Thoracic aorta (tissue), 2 donors: Measurements from ENCODE around the gene ABCA12. TPM values are rescaled to one million over a fixed set of nuclear protein-coding genes. Genes with fewer than 3 reads are reported as not detected.

ENCODE experiments used
- ATAC-seq: fragments of 150-250 bp; one replicate; pipeline ENCODE4 v1.8.0; 2017; ENCODE audit warnings: low read depth; ENCODE audit not compliant: insufficient number of reproducible peaks, low FRiP score
- DNase-seq: peaks from one replicate; pipeline ENCODE4 v3.0.0-alpha.2; 2020; ENCODE audit warnings: low spot score
- H3K27ac ChIP-seq, 2 donors: fragments of 200-600 bp; sonication (generic); 1 replicate in 1 of 2; 2 replicates in 1 of 2; pipeline ENCODE4 v1.5.1; 2016; ENCODE audit warnings: mild to moderate bottlenecking in 2 of 2, moderate library complexity in 2 of 2
- H3K27me3 ChIP-seq: fragments of 200-600 bp; sonication (generic); replicated peaks from 2 replicates; pipeline ENCODE4 v1.6.0; 2016; ENCODE audit warnings: mild to moderate bottlenecking; ENCODE audit not compliant: insufficient read depth
- H3K36me3 ChIP-seq: fragments of 200-600 bp; sonication (generic); one replicate; pipeline ENCODE4 v1.5.1; 2016
- H3K4me1 ChIP-seq, 2 donors: fragments of 200-600 bp; sonication (generic); 1 replicate in 1 of 2; 2 replicates in 1 of 2; pipeline versions ENCODE4 v1.5.1 to v1.6.0; 2016; ENCODE audit warnings: low read depth in 2 of 2, mild to moderate bottlenecking in 1 of 2; ENCODE audit not compliant: control insufficient read depth in 1 of 2
- H3K4me3 ChIP-seq: fragments of 200-600 bp; sonication (generic); 2 replicates; pipeline ENCODE4 v1.5.1; 2016; ENCODE audit warnings: mild to moderate bottlenecking
- H3K9me3 ChIP-seq: fragments of 200-600 bp; sonication (generic); 2 replicates; pipeline ENCODE4 v1.5.1; 2016
- total RNA-seq, 2 donors: library from RNA; depleted of rRNA; stranded (reverse); fragments of >200 nt; gene quantifications; one replicate each; pipeline versions ENCODE4 v1.1.0 to v1.2.3, GENCODE V29; 2016
- TF ChIP-seq, protein P1 (sequence below): fragments of 200-600 bp; sonication (generic); IDR thresholded peaks from one replicate; pipeline ENCODE4 v1.5.1; 2019; ENCODE audit warnings: antibody characterized with exemption

Gene ABCA12
- total RNA-seq, 2 donors from 2014 or later, result 0.14 TPM; not detected in 1

- TF ChIP-seq, protein P1, sequence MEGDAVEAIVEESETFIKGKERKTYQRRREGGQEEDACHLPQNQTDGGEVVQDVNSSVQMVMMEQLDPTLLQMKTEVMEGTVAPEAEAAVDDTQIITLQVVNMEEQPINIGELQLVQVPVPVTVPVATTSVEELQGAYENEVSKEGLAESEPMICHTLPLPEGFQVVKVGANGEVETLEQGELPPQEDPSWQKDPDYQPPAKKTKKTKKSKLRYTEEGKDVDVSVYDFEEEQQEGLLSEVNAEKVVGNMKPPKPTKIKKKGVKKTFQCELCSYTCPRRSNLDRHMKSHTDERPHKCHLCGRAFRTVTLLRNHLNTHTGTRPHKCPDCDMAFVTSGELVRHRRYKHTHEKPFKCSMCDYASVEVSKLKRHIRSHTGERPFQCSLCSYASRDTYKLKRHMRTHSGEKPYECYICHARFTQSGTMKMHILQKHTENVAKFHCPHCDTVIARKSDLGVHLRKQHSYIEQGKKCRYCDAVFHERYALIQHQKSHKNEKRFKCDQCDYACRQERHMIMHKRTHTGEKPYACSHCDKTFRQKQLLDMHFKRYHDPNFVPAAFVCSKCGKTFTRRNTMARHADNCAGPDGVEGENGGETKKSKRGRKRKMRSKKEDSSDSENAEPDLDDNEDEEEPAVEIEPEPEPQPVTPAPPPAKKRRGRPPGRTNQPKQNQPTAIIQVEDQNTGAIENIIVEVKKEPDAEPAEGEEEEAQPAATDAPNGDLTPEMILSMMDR, result no peak
- H3K27ac ChIP-seq, result no peak overlapping the region
- no peaks in the 10 kb centered on the region for H3K4me1 ChIP-seq
- H3K4me3 ChIP-seq, result no peak overlapping the region
- H3K9me3 ChIP-seq, result no peaks in the 10 kb centered on the region
- ATAC-seq (no peak), DNase-seq (no peak)
- H3K27me3 ChIP-seq, result no peaks in the 10 kb centered on the region
- no peaks in the 10 kb centered on the region for H3K36me3 ChIP-seq
Observed at GRCh38 chr2:214896274-214896673, 242.2 kb downstream of the ABCA12 start.

DNA sequence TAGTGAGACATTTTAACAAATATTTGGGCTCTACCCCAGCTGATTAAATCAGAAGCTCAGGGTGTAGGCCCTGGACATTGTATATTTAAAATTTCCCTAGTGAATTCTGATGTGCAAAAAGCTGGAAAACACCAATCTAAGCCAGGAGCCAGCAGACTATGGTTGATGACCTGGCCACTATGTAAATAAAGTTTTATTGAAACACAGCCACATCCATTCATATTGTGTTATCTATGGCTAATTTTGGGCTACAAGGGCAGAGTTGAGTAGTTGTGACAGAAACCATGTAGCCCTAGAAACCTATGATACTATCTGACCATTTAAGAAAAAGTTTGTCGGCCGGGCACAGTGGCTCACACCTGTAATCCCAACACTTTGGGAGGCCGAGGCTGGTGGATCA, 243.0 kb downstream of the ABCA12 start:
- no peak overlapping the region for H3K4me3 ChIP-seq
- ATAC-seq, result no peak
- no peaks in the 10 kb centered on the region for H3K4me1 ChIP-seq
- TF ChIP-seq, protein P1, result no peak
- H3K27me3 ChIP-seq, result no peaks in the 10 kb centered on the region
- no peaks in the 10 kb centered on the region for H3K9me3 ChIP-seq
- H3K27ac ChIP-seq, result no peak overlapping the region
- no peak for DNase-seq
- no peaks in the 10 kb centered on the region for H3K36me3 ChIP-seq

DNA sequence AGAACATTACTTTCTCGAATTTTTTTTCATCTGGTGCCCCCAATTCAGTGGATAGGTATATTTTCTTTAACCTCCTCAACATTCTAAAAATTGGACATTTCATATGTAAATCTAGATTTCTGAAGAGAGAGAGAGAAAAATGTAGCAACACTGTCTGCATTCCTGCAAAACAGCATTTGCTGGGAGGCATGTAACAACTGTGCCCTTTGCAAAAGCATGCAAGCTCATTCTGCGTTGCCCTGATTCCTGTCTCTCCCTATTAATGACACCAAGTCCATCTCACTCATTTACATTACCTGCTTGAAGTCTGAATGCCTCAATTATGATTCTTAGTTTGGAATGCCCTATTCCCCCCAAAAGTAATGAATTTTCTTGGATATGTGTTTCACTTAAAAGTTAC, 249.1 kb downstream of the ABCA12 start:
- Histone ChIP-seq H3K36me3 (no peaks in the 10 kb centered on the region), H3K4me3 (no peak overlapping the region), H3K27ac (no peak overlapping the region), H3K9me3 (no peaks in the 10 kb centered on the region), H3K27me3 (no peaks in the 10 kb centered on the region), H3K4me1 (no peaks in the 10 kb centered on the region)
- TF ChIP-seq, protein P1, result no peak
- no peak for ATAC-seq
- DNase-seq, result no peak

DNA sequence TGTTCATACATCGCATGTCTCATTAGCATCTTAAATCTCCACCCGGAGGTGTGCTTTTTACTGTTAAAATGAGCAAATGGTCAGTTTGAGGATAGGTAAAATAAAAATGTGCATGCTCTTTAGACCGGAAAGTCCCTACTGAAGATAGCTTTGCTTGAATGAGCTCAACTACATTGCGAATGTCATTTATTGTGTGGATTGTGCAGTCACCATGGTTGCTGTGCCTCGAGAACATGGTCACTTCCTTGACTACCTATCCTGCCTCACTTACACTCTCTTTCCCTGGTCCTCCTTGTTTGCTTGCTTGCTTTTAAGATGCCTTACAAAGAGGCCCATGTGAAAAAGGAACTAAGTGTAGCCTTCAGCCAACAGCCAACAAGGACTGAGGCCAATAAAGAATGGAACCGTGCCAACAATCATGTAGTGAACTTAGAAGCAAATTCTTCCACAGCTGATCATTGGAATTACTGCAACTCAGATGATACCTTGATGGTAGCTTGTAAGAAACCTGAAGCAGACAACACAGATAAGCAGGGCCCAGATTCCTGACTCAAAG, 256.7 kb downstream of the ABCA12 start:
- ATAC-seq, result no peak
- H3K9me3 ChIP-seq, result no peaks in the 10 kb centered on the region
- DNase-seq, result no peak
- H3K27me3 ChIP-seq, result no peaks in the 10 kb centered on the region
- no peak overlapping the region for H3K4me3 ChIP-seq
- TF ChIP-seq, protein P1, result no peak
- no peaks in the 10 kb centered on the region for H3K36me3 ChIP-seq
- H3K27ac ChIP-seq, result no peak overlapping the region
- no peaks in the 10 kb centered on the region for H3K4me1 ChIP-seq

Other genes with a start within 250 kb of the ABCA12 start
- gene ATIC, start 173.4 kb upstream of the ABCA12 start, total RNA-seq, result 10 to 100 TPM; 26.3 to 30.2 TPM